ENCODE results near the gene RND3.

DNA sequence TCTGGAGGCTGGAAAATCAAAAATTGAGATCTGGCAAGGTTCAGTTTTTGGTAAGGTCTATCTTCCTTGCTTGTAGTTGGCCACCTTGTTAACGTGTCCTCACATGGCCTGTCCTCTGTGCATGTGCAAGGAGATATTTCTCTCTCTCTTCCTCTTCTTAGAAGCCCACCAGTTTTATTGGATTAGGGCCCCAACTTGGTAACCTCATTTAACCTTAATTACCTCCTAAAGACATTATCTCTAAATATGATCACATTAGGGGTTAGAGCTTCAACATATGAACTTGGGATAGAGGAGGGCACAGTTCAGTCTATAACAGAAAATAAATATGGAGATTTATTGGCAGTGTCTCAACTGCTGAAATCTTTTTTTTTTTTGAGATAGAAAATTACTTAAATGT lies 19.6 kb upstream of the RND3 start:
- TF ChIP-seq POLR2A (IDR thresholded peaks at IDR 0.05; ENCODE audit: low read length) (no peak), CEBPB (IDR thresholded peaks at IDR 0.05) (no peak), JUN (IDR thresholded peaks at IDR 0.05) (no peak)
- TF ChIP-seq, protein P1, sequence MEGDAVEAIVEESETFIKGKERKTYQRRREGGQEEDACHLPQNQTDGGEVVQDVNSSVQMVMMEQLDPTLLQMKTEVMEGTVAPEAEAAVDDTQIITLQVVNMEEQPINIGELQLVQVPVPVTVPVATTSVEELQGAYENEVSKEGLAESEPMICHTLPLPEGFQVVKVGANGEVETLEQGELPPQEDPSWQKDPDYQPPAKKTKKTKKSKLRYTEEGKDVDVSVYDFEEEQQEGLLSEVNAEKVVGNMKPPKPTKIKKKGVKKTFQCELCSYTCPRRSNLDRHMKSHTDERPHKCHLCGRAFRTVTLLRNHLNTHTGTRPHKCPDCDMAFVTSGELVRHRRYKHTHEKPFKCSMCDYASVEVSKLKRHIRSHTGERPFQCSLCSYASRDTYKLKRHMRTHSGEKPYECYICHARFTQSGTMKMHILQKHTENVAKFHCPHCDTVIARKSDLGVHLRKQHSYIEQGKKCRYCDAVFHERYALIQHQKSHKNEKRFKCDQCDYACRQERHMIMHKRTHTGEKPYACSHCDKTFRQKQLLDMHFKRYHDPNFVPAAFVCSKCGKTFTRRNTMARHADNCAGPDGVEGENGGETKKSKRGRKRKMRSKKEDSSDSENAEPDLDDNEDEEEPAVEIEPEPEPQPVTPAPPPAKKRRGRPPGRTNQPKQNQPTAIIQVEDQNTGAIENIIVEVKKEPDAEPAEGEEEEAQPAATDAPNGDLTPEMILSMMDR (IDR thresholded peaks at IDR 0.05) = no peak
- TF ChIP-seq, protein P2, sequence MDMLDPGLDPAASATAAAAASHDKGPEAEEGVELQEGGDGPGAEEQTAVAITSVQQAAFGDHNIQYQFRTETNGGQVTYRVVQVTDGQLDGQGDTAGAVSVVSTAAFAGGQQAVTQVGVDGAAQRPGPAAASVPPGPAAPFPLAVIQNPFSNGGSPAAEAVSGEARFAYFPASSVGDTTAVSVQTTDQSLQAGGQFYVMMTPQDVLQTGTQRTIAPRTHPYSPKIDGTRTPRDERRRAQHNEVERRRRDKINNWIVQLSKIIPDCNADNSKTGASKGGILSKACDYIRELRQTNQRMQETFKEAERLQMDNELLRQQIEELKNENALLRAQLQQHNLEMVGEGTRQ (IDR thresholded peaks at IDR 0.05) = no peak
